ENCODE data around the gene ZNF33B.

The ZNF33B gene

GRCh38 chr10:42618424-42618823 lies 19.9 kb downstream of the ZNF33B start:
- no peaks in the 10 kb centered on the region for H3F3A ChIP-seq (ENCODE audit: control insufficient read depth, insufficient read depth)
- no peaks in the 10 kb centered on the region for H4K20me1 ChIP-seq (ENCODE audit: control insufficient read depth, insufficient read depth, low read depth, low read length)
- H3K27me3 ChIP-seq (ENCODE audit: control insufficient read depth, low read length) = no peaks in the 10 kb centered on the region
- H3K4me3 ChIP-seq (ENCODE audit: low read length) = no peak overlapping the region
- no peaks in the 10 kb centered on the region for H3K9me3 ChIP-seq (ENCODE audit: control insufficient read depth, insufficient read depth, low read length)
- H3K27ac ChIP-seq (ENCODE audit: low read depth, low read length) = no peak overlapping the region
- H3K4me2 ChIP-seq (ENCODE audit: low read length) = no peak overlapping the region
- peaks cover 55% of the 10 kb centered on the region for H3K36me3 ChIP-seq (ENCODE audit: control insufficient read depth, low read length)
- peaks cover 3% of the 10 kb centered on the region; the same call in 1 of the 2 replicates for H3K79me2 ChIP-seq (ENCODE audit: control insufficient read depth, low read length)
- TF ChIP-seq, protein P1, sequence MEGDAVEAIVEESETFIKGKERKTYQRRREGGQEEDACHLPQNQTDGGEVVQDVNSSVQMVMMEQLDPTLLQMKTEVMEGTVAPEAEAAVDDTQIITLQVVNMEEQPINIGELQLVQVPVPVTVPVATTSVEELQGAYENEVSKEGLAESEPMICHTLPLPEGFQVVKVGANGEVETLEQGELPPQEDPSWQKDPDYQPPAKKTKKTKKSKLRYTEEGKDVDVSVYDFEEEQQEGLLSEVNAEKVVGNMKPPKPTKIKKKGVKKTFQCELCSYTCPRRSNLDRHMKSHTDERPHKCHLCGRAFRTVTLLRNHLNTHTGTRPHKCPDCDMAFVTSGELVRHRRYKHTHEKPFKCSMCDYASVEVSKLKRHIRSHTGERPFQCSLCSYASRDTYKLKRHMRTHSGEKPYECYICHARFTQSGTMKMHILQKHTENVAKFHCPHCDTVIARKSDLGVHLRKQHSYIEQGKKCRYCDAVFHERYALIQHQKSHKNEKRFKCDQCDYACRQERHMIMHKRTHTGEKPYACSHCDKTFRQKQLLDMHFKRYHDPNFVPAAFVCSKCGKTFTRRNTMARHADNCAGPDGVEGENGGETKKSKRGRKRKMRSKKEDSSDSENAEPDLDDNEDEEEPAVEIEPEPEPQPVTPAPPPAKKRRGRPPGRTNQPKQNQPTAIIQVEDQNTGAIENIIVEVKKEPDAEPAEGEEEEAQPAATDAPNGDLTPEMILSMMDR (IDR thresholded peaks at IDR 0.05; ENCODE audit: low read depth, low read length, poor library complexity, severe bottlenecking) = no peak
- TF ChIP-seq EZH2phosphoT487 (IDR thresholded peaks at IDR 0.05; ENCODE audit: borderline replicate concordance, low read length) = no peak
- H3K4me1 ChIP-seq (ENCODE audit: control insufficient read depth, low read length) = no peaks in the 10 kb centered on the region
- no peaks in the 10 kb centered on the region for H3K9me2 ChIP-seq (replicated peaks; ENCODE audit: control insufficient read depth, low read length)

- Histone ChIP-seq H3K4me1 (ENCODE audit: control insufficient read depth, low read length) (no peaks in the 10 kb centered on the region), H3K27me3 (ENCODE audit: control insufficient read depth, low read length) (no peaks in the 10 kb centered on the region), H3K27ac (ENCODE audit: low read depth, low read length) (no peak overlapping the region), H3K36me3 (ENCODE audit: control insufficient read depth, low read length) (peaks cover 43% of the 10 kb centered on the region), H3K4me3 (ENCODE audit: low read length) (no peak overlapping the region), H4K20me1 (ENCODE audit: control insufficient read depth, insufficient read depth, low read depth, low read length) (no peaks in the 10 kb centered on the region), H3K4me2 (ENCODE audit: low read length) (no peak overlapping the region), H3K9me3 (ENCODE audit: control insufficient read depth, insufficient read depth, low read length) (no peaks in the 10 kb centered on the region), H3K79me2 (ENCODE audit: control insufficient read depth, low read length) (no peaks in the 10 kb centered on the region), H3K9me2 (replicated peaks; ENCODE audit: control insufficient read depth, low read length) (no peaks in the 10 kb centered on the region), H3F3A (ENCODE audit: control insufficient read depth, insufficient read depth) (no peaks in the 10 kb centered on the region)
- TF ChIP-seq EZH2phosphoT487 (IDR thresholded peaks at IDR 0.05; ENCODE audit: borderline replicate concordance, low read length) = no peak
- TF ChIP-seq, protein P1 (IDR thresholded peaks at IDR 0.05; ENCODE audit: low read depth, low read length, poor library complexity, severe bottlenecking) = no peak
These were observed 23.0 kb downstream of the ZNF33B start for GRCh38 chr10:42615419-42615818.

DNA sequence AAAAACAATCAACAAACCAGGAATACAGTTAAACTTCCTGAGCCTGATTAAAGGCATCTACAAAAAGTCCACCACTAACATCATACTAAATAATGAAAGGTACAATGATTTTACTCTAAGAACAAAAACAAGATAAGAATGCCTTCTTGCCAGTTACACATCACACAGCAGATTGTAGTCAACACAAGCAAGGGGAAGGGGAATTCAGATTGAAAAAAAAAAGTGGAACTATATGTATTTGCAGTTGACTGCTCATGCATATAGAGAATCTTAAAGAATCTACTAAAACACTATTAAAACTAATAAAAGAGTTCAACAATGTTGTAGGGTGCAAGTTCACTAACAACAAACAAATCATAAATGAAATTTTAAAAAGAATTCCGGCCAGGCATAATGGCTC lies 28.5 kb downstream of the ZNF33B start:
- Histone ChIP-seq H3K9me2 (replicated peaks; ENCODE audit: control insufficient read depth, low read length) (no peaks in the 10 kb centered on the region), H3K27me3 (ENCODE audit: control insufficient read depth, low read length) (no peaks in the 10 kb centered on the region), H3K27ac (ENCODE audit: low read depth, low read length) (no peak overlapping the region), H3K4me2 (ENCODE audit: low read length) (peak overlapping the region; percentile 33; the same call in 1 of the 2 replicates), H3K4me3 (ENCODE audit: low read length) (no peak overlapping the region), H3F3A (ENCODE audit: control insufficient read depth, insufficient read depth) (no peaks in the 10 kb centered on the region), H3K79me2 (ENCODE audit: control insufficient read depth, low read length) (peaks cover 3% of the 10 kb centered on the region; the same call in 1 of the 2 replicates), H3K9me3 (ENCODE audit: control insufficient read depth, insufficient read depth, low read length) (no peaks in the 10 kb centered on the region), H3K4me1 (ENCODE audit: control insufficient read depth, low read length) (peaks cover 9% of the 10 kb centered on the region), H4K20me1 (ENCODE audit: control insufficient read depth, insufficient read depth, low read depth, low read length) (no peaks in the 10 kb centered on the region), H3K36me3 (ENCODE audit: control insufficient read depth, low read length) (peaks cover 34% of the 10 kb centered on the region)
- TF ChIP-seq, protein P1 (IDR thresholded peaks at IDR 0.05; ENCODE audit: low read depth, low read length, poor library complexity, severe bottlenecking) = no peak
- TF ChIP-seq EZH2phosphoT487 (IDR thresholded peaks at IDR 0.05; ENCODE audit: borderline replicate concordance, low read length) = no peak

Measured in DOHH2 (cell line).